ENCODE measurements around the gene RAB8B. TPM values are rescaled to one million over a fixed set of nuclear protein-coding genes. Genes with fewer than 3 reads are reported as not detected.

Gene RAB8B
- total RNA-seq, 1 experiment from 2014 or later, result 33.8 TPM

DNA sequence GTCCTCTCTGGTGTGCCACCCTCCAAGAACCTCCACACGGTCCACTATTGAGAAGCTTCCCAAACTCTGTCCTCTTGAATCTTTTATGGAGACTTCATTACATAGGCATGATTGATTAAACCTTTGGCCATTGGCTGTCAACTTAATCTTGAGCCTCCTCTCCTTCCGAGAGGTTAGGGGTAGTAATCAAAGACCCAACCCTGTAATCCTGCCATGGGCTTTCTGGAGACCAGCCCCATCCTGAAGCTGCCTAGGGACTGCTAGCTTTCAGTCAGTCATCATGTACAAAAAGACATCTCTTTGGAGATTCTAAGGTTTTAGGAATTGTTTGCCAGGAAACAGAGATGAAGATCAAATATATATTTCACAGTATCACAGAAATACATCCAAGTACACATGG, 125.0 kb downstream of the RAB8B start:
- H3K27ac Mint-ChIP-seq, result peak overlapping the region in 1 of 3 experiments; percentile 68; a peak in 2 of 7 replicates
- no peak overlapping the region for H3K9ac ChIP-seq (ENCODE audit: extremely low read depth, insufficient read length, low read length)
- H3K79me1 ChIP-seq (ENCODE audit: insufficient read depth, low read depth, low read length, poor library complexity, severe bottlenecking), result no peaks in the 10 kb centered on the region
- H2BK20ac ChIP-seq (ENCODE audit: low read depth, low read length, poor library complexity, severe bottlenecking), result no peak overlapping the region
- H2BK120ac ChIP-seq (ENCODE audit: low read depth, low read length, poor library complexity, severe bottlenecking), result no peak overlapping the region
- no peak overlapping the region for H2BK12ac ChIP-seq (ENCODE audit: insufficient read length, low read depth, low read length)
- no peaks in the 10 kb centered on the region for H3K36me3 Mint-ChIP-seq (ENCODE audit: insufficient read depth in 1 of 3, low read depth in 3 of 3)
- peaks cover 34 to 44% of the 10 kb centered on the region in 2 experiments for H3K4me1 Mint-ChIP-seq
- no peaks in the 10 kb centered on the region for H3K79me2 ChIP-seq (ENCODE audit: insufficient read depth, low read length)
- H3K9me3 Mint-ChIP-seq, result no peaks in the 10 kb centered on the region
- no peak overlapping the region for H3K56ac ChIP-seq (ENCODE audit: insufficient read length, low read depth, low read length)
- H3K4ac ChIP-seq (ENCODE audit: low read depth, low read length), result no peak overlapping the region
- no peak overlapping the region for H4K5ac ChIP-seq (ENCODE audit: insufficient read length, low read depth, low read length)
- H3K18ac ChIP-seq (ENCODE audit: insufficient read length, low read depth, low read length), result no peak overlapping the region
- no peak overlapping the region for H3K4me2 ChIP-seq (ENCODE audit: insufficient read depth, insufficient read length, low read length)
- no CpG with 5 or more reads among the region's 2 CpGs for WGBS (ENCODE audit: extremely low coverage, insufficient read length, low lambda C conversion rate)
- H3K9me3 ChIP-seq (ENCODE audit: control insufficient read depth, low read depth, low read length), result no peaks in the 10 kb centered on the region
- H3K27me3 Mint-ChIP-seq (ENCODE audit: low read depth), result no peaks in the 10 kb centered on the region; the same call in 1 of the 2 replicates
- H3K27ac ChIP-seq (ENCODE audit: insufficient read length, low read depth, low read length), result no peak overlapping the region
- no peak overlapping the region for H3K4me3 Mint-ChIP-seq
- H3K23ac ChIP-seq (ENCODE audit: insufficient read length, low read depth, low read length), result no peak overlapping the region
- H3T11ph ChIP-seq (ENCODE audit: low read length), result no peak overlapping the region
- H3K14ac ChIP-seq (ENCODE audit: insufficient read depth, low read length), result no peak overlapping the region
- no peaks in the 10 kb centered on the region for H3K27me3 ChIP-seq (ENCODE audit: insufficient read depth, low read length)
- no peak overlapping the region for H2AFZ ChIP-seq (ENCODE audit: low read length)
- no peaks in the 10 kb centered on the region for H4K20me1 ChIP-seq (ENCODE audit: control insufficient read depth, insufficient read depth, insufficient read length)
- no peak overlapping the region for H4K91ac ChIP-seq (ENCODE audit: insufficient read length, low read depth, low read length)
- no peak overlapping the region for H2BK5ac ChIP-seq (ENCODE audit: insufficient read length, low read length)
- H2AK5ac ChIP-seq (ENCODE audit: insufficient read length, low read length), result no peak overlapping the region
- no peak overlapping the region for H4K8ac ChIP-seq (replicated peaks; ENCODE audit: insufficient read length, low read depth, low read length)
- no peak for DNase-seq
- TF ChIP-seq CTCF (conservative IDR thresholded peaks at IDR 0.05), result no peak
- H3K23me2 ChIP-seq (ENCODE audit: insufficient read length, low read depth, low read length, poor library complexity, severe bottlenecking), result no peaks in the 10 kb centered on the region
- H2BK15ac ChIP-seq (ENCODE audit: low read depth, low read length), result no peak overlapping the region
- H3K4me1 ChIP-seq (ENCODE audit: insufficient read depth, low read length), result peaks cover 8% of the 10 kb centered on the region

Other genes starting within 250 kb of the RAB8B start
- 731 and 748 TPM in 2 replicates for gene TPM1, start 146.9 kb upstream of the RAB8B start, total RNA-seq (2021)
- gene LACTB, start 67.7 kb upstream of the RAB8B start, total RNA-seq (2021), result 10.3 and 10.6 TPM in 2 replicates
- gene RPS27L, start 32.1 kb upstream of the RAB8B start, total RNA-seq (2021), result 180 and 194 TPM in 2 replicates
- gene APH1B, start 88.0 kb downstream of the RAB8B start, total RNA-seq (2021), result 20.9 and 22.9 TPM in 2 replicates
- gene CA12, start 192.2 kb downstream of the RAB8B start, total RNA-seq (2021), result 0.42 and 0.68 TPM in 2 replicates

Measured in H9 (cell line).